A673 (cell line): ENCODE results near the gene CDC42EP3.

ENCODE experiments used
- EZH2 ChIP-seq: fragments of 200-600 bp; sonication (generic); IDR thresholded peaks from 2 replicates; pipeline ENCODE4 v1.6.1; 2017; ENCODE audit warnings: borderline replicate concordance, low read depth, mild to moderate bottlenecking, mixed read lengths, antibody characterized with exemption, low read length; ENCODE audit not compliant: poor library complexity, severe bottlenecking
- TF ChIP-seq, protein P1 (sequence below): fragments of 300-800, 200-600 bp; sonication (generic); conservative IDR thresholded peaks from 2 replicates; pipeline ENCODE4 v1.5.1; 2017; ENCODE audit warnings: low read depth, mild to moderate bottlenecking, antibody characterized with exemption, low read length, moderate library complexity, mixed read lengths

DNA sequence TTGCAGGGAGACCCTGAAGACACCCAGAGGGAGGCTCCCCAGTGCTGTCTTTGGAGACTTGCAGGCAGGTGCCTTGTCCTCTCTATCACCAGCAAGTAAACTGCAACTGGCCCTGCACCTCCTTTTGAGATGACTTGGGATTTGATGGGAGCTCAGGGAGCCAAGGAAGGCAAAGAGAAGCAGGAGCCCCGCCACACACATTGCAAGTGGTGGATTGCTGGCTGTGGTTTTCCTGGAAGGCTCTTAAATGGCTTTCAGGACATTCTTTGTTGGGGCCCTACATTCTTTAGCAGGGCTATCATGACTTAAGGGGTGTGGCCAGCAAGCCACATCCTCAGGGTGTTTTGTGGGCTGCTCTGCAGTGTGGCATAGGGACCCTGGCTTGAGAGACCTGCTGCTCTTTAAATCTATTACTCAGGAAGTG, 39.9 kb upstream of the CDC42EP3 start:
- TF ChIP-seq, protein P1, sequence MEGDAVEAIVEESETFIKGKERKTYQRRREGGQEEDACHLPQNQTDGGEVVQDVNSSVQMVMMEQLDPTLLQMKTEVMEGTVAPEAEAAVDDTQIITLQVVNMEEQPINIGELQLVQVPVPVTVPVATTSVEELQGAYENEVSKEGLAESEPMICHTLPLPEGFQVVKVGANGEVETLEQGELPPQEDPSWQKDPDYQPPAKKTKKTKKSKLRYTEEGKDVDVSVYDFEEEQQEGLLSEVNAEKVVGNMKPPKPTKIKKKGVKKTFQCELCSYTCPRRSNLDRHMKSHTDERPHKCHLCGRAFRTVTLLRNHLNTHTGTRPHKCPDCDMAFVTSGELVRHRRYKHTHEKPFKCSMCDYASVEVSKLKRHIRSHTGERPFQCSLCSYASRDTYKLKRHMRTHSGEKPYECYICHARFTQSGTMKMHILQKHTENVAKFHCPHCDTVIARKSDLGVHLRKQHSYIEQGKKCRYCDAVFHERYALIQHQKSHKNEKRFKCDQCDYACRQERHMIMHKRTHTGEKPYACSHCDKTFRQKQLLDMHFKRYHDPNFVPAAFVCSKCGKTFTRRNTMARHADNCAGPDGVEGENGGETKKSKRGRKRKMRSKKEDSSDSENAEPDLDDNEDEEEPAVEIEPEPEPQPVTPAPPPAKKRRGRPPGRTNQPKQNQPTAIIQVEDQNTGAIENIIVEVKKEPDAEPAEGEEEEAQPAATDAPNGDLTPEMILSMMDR = no peak
- no peak for TF ChIP-seq EZH2
